Activated CD8-positive, alpha-beta memory T cell treated with anti-CD3 and anti-CD28 coated beads for 1 hour (primary cell): ENCODE measurements around the gene LPAR1.

ENCODE experiments used
- DNase-seq, 2 donors: peaks; one replicate each; pipeline ENCODE4 v3.0.0-alpha.2; 2020; ENCODE audit warnings: low read depth in 1 of 2; ENCODE audit errors: extremely low read depth in 1 of 2

The LPAR1 gene

GRCh38 chr9:111001526-111001925 lies 36.7 kb downstream of the LPAR1 start:
- DNase-seq: no peak

GRCh38 chr9:111000202-111000601 lies 38.1 kb downstream of the LPAR1 start:
- no peak for DNase-seq

- no peak for DNase-seq
Measured at GRCh38 chr9:110999379-110999778, 38.9 kb downstream of the LPAR1 start.

GRCh38 chr9:110997847-110998246 lies 40.4 kb downstream of the LPAR1 start:
- no peak for DNase-seq

- DNase-seq: no peak
Measured at GRCh38 chr9:110996436-110997220, 41.6 kb downstream of the LPAR1 start.

- no peak for DNase-seq
Measured at GRCh38 chr9:110995420-110996340, 42.6 kb downstream of the LPAR1 start.

- DNase-seq: no peak
Measured at GRCh38 chr9:110994771-110995241, 43.5 kb downstream of the LPAR1 start.

GRCh38 chr9:110990481-110990880 lies 47.8 kb downstream of the LPAR1 start:
- DNase-seq: no peak

- no peak for DNase-seq
Measured at GRCh38 chr9:110986529-110986928, 51.7 kb downstream of the LPAR1 start.

GRCh38 chr9:110984890-110985437 lies 53.3 kb downstream of the LPAR1 start:
- no peak for DNase-seq

GRCh38 chr9:110980261-110980660 lies 58.0 kb downstream of the LPAR1 start:
- DNase-seq: no peak

- no peak for DNase-seq
Measured at GRCh38 chr9:110979636-110980035, 58.6 kb downstream of the LPAR1 start.

- no peak for DNase-seq
Measured at GRCh38 chr9:110978516-110978915, 59.8 kb downstream of the LPAR1 start.

GRCh38 chr9:110977259-110977709 lies 61.0 kb downstream of the LPAR1 start:
- no peak for DNase-seq

GRCh38 chr9:110975969-110976368 lies 62.3 kb downstream of the LPAR1 start:
- DNase-seq: no peak

GRCh38 chr9:110975278-110975677 lies 63.0 kb downstream of the LPAR1 start:
- no peak for DNase-seq

- no peak for DNase-seq
Measured at GRCh38 chr9:110971705-110972104, 66.6 kb downstream of the LPAR1 start.

GRCh38 chr9:110971234-110971633 lies 67.0 kb downstream of the LPAR1 start:
- no peak for DNase-seq

GRCh38 chr9:110969971-110970386 lies 68.3 kb downstream of the LPAR1 start:
- no peak for DNase-seq

- DNase-seq: no peak
Measured at GRCh38 chr9:110968096-110968495, 70.2 kb downstream of the LPAR1 start.

- no peak for DNase-seq
Measured at GRCh38 chr9:110967196-110967595, 71.1 kb downstream of the LPAR1 start.
